NOMO-1 (cell line): Measurements from ENCODE around the gene HEXIM2.
A peak's percentile ranks its signal among the peaks of the same experiment; 100 is the strongest.

Experiments used
- DNase-seq, 2 experiments: peaks; one replicate each; lab custom pipeline; 2025; ENCODE audit not compliant: unreplicated experiment in 2 of 2; lab: John Stamatoyannopoulos, UW

HEXIM2 gene

DNA sequence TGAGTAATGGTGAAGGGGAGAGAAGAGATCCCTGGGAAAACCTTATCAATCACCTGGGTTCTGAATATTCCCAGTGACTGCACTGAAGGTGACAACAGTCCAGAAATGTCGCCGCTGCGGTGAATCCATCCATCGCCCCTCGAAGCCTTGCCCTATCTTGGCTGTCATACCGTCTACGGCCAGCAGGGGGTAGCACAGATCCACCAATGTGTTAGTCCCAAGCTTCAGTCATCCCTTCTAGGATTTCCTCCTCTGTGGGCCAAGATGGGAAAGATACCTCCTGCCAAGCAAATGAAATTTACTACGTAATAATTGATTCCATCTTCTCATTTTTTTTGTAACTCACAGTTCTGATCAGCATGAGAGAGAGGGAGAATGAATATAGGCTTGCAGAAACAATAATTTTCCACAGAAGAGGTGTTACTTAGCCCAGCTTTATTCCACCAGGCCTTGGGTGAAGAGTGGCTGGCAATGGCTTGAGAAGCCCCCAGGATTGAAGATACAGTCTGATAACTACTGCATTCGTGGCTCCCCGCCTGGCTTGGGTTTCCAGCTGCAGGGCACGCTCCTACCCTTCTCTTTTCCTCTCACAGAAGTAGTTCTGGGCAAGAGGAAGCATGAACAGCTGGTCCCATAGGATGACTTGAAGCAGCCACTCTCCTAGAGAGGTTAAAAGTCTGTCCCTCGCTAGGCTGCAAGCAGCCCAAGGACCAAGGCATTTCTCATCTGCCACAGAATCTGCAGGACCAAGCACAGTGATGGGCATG is 57.4 kb downstream of the HEXIM2 start:
- peak; percentile 52 to 62 for DNase-seq
